H1 (cell line): ENCODE data around the gene CCNG2. TPM values are rescaled to one million over a fixed set of nuclear protein-coding genes. Genes with fewer than 3 reads are reported as not detected.

Experiments used
- CTCF ChIA-PET: fragments of 300-600 bp; sonication (Branson Sonifier 250); formaldehyde crosslinking; loops from one replicate; lab custom pipeline; 2021; ENCODE audit not compliant: partially characterized antibody; lab: Charles Lee
- POLR2A ChIA-PET: fragments of 300-600 bp; sonication (Branson Sonifier 250); formaldehyde crosslinking; loops from one replicate; lab custom pipeline; 2021; ENCODE audit warnings: inconsistent platforms; ENCODE audit not compliant: partially characterized antibody; lab: Charles Lee
- DNase-seq, 2 experiments: peaks; one replicate each; pipeline versions ENCODE4 v3.0.0 to v3.0.0-alpha.2; 2010 to 2022; ENCODE audit warnings: low spot score in 2 of 2, low read depth in 1 of 2, mixed read lengths in 1 of 2
- FAIRE-seq: peaks from 2 replicates; lab custom pipeline; 2011; peaks lifted over from hg19 to GRCh38; lab: Jason Lieb, UNC
- H2AFZ ChIP-seq: 2 replicates; pipeline ENCODE4 v1.8.1; 2012; ENCODE audit warnings: low read length, inconsistent platforms
- H2AK5ac ChIP-seq: 2 replicates; pipeline ENCODE4 v1.6.1; 2013; ENCODE audit warnings: low read depth, low read length
- H2BK120ac ChIP-seq: replicated peaks from 2 replicates; pipeline ENCODE3; 2013; ENCODE audit warnings: low read depth, low read length, inconsistent platforms
- H2BK12ac ChIP-seq: 2 replicates; pipeline ENCODE4 v1.6.1; 2013; ENCODE audit warnings: low read depth, low read length
- H2BK15ac ChIP-seq: 2 replicates; pipeline ENCODE4 v1.6.1; 2013; ENCODE audit warnings: low read length
- H2BK20ac ChIP-seq: 2 replicates; pipeline ENCODE4 v1.6.1; 2013; ENCODE audit warnings: low read length
- H2BK5ac ChIP-seq: 2 replicates; pipeline ENCODE4 v1.6.1; 2013; ENCODE audit warnings: low read depth, low read length
- H3K14ac ChIP-seq: 2 replicates; pipeline ENCODE4 v1.6.1; 2013; ENCODE audit warnings: inconsistent platforms; ENCODE audit not compliant: insufficient read length
- H3K18ac ChIP-seq: 2 replicates; pipeline ENCODE4 v1.6.1; 2013; ENCODE audit warnings: low read length; ENCODE audit errors: extremely low read depth
- H3K23ac ChIP-seq: 2 replicates; pipeline ENCODE4 v1.6.1; 2013; ENCODE audit warnings: inconsistent platforms; ENCODE audit not compliant: insufficient read length
- H3K23me2 ChIP-seq: 2 replicates; pipeline ENCODE4 v1.6.1; 2013; ENCODE audit warnings: low read depth, low read length
- H3K27ac ChIP-seq: 2 replicates; pipeline ENCODE4 v1.6.1; 2011; ENCODE audit warnings: low read depth, low read length, inconsistent platforms
- H3K27me3 ChIP-seq, 4 experiments: replicated peaks in 1 of 4; 1 replicate in 1 of 4; 2 replicates in 3 of 4; pipeline versions ENCODE4 v1.6.1 to v1.8.1; 2011 to 2013; ENCODE audit warnings: low read length in 3 of 4, mild to moderate bottlenecking in 3 of 4, inconsistent platforms in 2 of 4, mixed read lengths in 2 of 4, moderate library complexity in 1 of 4; ENCODE audit not compliant: control insufficient read depth in 3 of 4, insufficient read depth in 3 of 4; ENCODE audit errors: extremely low read depth in 1 of 4
- H3K36me3 ChIP-seq, 4 experiments: 2 replicates each; pipeline versions ENCODE4 v1.6.1 to v1.8.1; 2011 to 2013; ENCODE audit warnings: mild to moderate bottlenecking in 4 of 4, low read length in 3 of 4, moderate library complexity in 2 of 4, control low read depth in 1 of 4, inconsistent platforms in 1 of 4; ENCODE audit not compliant: insufficient read depth in 4 of 4, control insufficient read depth in 2 of 4
- H3K4ac ChIP-seq: replicated peaks from 2 replicates; pipeline ENCODE3; 2013; ENCODE audit warnings: low read length, low read depth, mixed read lengths, inconsistent platforms; ENCODE audit not compliant: insufficient read length
- H3K4me1 ChIP-seq, 4 experiments: replicated peaks in 1 of 4; 1 replicate in 1 of 4; 2 replicates in 3 of 4; pipeline versions ENCODE4 v1.6.1 to v1.8.1; 2011 to 2013; ENCODE audit warnings: low read length in 3 of 4, inconsistent platforms in 2 of 4, mixed read lengths in 1 of 4; ENCODE audit not compliant: insufficient read depth in 4 of 4, control insufficient read depth in 3 of 4
- H3K4me2 ChIP-seq, 2 experiments: 2 replicates each; pipeline versions ENCODE4 v1.6.1 to v1.8.1; 2011 to 2013; ENCODE audit warnings: low read depth in 2 of 2, low read length in 2 of 2, control low read depth in 1 of 2, inconsistent platforms in 1 of 2, mild to moderate bottlenecking in 1 of 2; ENCODE audit not compliant: insufficient read depth in 1 of 2
- H3K4me3 ChIP-seq, 4 experiments: fragments of 200-600, 300-600 bp in 1 of 4; sonication (generic), shearing (Covaris generic), sonication (Bioruptor Twin) in 1 of 4; 2 replicates each; pipeline versions ENCODE4 v1.5.1 to v1.8.1; 2011 to 2016; ENCODE audit warnings: low read length in 4 of 4, low read depth in 3 of 4, control low read depth in 2 of 4, inconsistent platforms in 2 of 4, mild to moderate bottlenecking in 2 of 4, mixed read lengths in 1 of 4, moderate library complexity in 1 of 4; ENCODE audit not compliant: insufficient read depth in 2 of 4; ENCODE audit errors: extremely low read depth in 1 of 4
- H3K56ac ChIP-seq: replicated peaks from 2 replicates; pipeline ENCODE3; 2013; ENCODE audit warnings: low read depth, mild to moderate bottlenecking, mixed read lengths, low read length, inconsistent platforms; ENCODE audit not compliant: insufficient read length
- H3K79me1 ChIP-seq: 2 replicates; pipeline ENCODE4 v1.6.1; 2013; ENCODE audit warnings: low read depth, low read length, control low read depth
- H3K79me2 ChIP-seq, 2 experiments: 2 replicates each; pipeline versions ENCODE4 v1.6.1 to v1.8.1; 2012 to 2013; ENCODE audit warnings: low read length in 2 of 2, mild to moderate bottlenecking in 2 of 2, inconsistent platforms in 1 of 2; ENCODE audit not compliant: insufficient read depth in 2 of 2, control insufficient read depth in 1 of 2
- H3K9ac ChIP-seq, 4 experiments: replicated peaks in 1 of 4; 1 replicate in 1 of 4; 2 replicates in 3 of 4; pipeline versions ENCODE4 v1.6.1 to v1.8.1; 2011 to 2013; ENCODE audit warnings: low read depth in 3 of 4, low read length in 3 of 4, control low read depth in 2 of 4, mild to moderate bottlenecking in 2 of 4, moderate library complexity in 2 of 4, inconsistent platforms in 1 of 4; ENCODE audit errors: extremely low read depth in 1 of 4
- H3K9me3 ChIP-seq, 2 experiments: 2 replicates each; pipeline versions ENCODE4 v1.6.1 to v1.8.1; 2012 to 2013; ENCODE audit warnings: mild to moderate bottlenecking in 2 of 2, moderate library complexity in 2 of 2, control low read depth in 1 of 2, inconsistent platforms in 1 of 2, low read depth in 1 of 2, low read length in 1 of 2, mixed read lengths in 1 of 2; ENCODE audit not compliant: insufficient read depth in 2 of 2
- H4K20me1 ChIP-seq, 2 experiments: replicated peaks in 1 of 2; 2 replicates each; pipeline versions ENCODE3 to v1.8.1; 2011 to 2013; ENCODE audit warnings: inconsistent platforms in 2 of 2, low read length in 2 of 2, mild to moderate bottlenecking in 1 of 2; ENCODE audit not compliant: insufficient read depth in 2 of 2, control insufficient read depth in 1 of 2
- H4K5ac ChIP-seq: 2 replicates; pipeline ENCODE4 v1.6.1; 2013; ENCODE audit warnings: low read length, low read depth, mixed read lengths, inconsistent platforms; ENCODE audit not compliant: insufficient read length
- H4K8ac ChIP-seq: 2 replicates; pipeline ENCODE4 v1.8.0; 2013; ENCODE audit warnings: mild to moderate bottlenecking, moderate library complexity, low read length, inconsistent platforms; ENCODE audit not compliant: insufficient read depth; ENCODE audit errors: extremely low read depth
- H4K91ac ChIP-seq: replicated peaks from 2 replicates; pipeline ENCODE3; 2013; ENCODE audit warnings: low read length, mixed read lengths, inconsistent platforms; ENCODE audit not compliant: insufficient read length
- EP300 ChIP-seq, 2 experiments: IDR thresholded peaks; 1 replicate in 1 of 2; 2 replicates in 1 of 2; pipeline ENCODE4 v1.6.1; 2011 to 2012; ENCODE audit warnings: low read depth in 2 of 2, low read length in 2 of 2, mild to moderate bottlenecking in 2 of 2, borderline replicate concordance in 1 of 2, inconsistent platforms in 1 of 2, moderate library complexity in 1 of 2
- WGBS, 2 experiments: shearing (Covaris generic) in 1 of 2; methylation state at CpG; one replicate each; pipeline versions ENCODE4 v1.1.6 to v1.1.7; 2013 to 2015; ENCODE audit warnings: low lambda C conversion rate in 2 of 2, mixed read lengths in 2 of 2, inconsistent platforms in 1 of 2, low coverage in 1 of 2, missing lambda C conversion rate in 1 of 2; ENCODE audit not compliant: insufficient replicate concordance in 2 of 2, insufficient coverage in 1 of 2, insufficient read length in 1 of 2; ENCODE audit errors: extremely low coverage in 1 of 2, missing lambda C conversion rate in 1 of 2; 5-methylcytosine and 5-hydroxymethylcytosine counted together
- polyA plus RNA-seq, 7 experiments: library from polyadenylated mRNA; depleted of rRNA in 3 of 7; stranded (reverse) in 5 of 7; unstranded in 2 of 7; fragments of >200 nt in 5 of 7; fragments of 200-250 nt in 2 of 7; gene quantifications; 1 replicate in 5 of 7; 2 replicates in 1 of 7; 4 replicates in 1 of 7; pipeline versions ENCODE4 v1.2.1 to v1.2.3, GENCODE V29; 2011 to 2013; ENCODE audit warnings: missing spikeins in 2 of 7, mixed read lengths in 2 of 7
- total RNA-seq: library from RNA; stranded (reverse); fragmentation: NEBNext Ultra II Directional; extraction: Animal tissue kit (Norgen Biotek cat#: 25700); gene quantifications from 2 replicates; pipeline ENCODE4 v1.2.1, GENCODE V29; 2021

Gene CCNG2
- total and polyA plus RNA-seq, 2 of the 8 experiments (the other 6 are each of a cell fraction or from before 2014, with no cell fraction given), result 3.5 to 13.9 TPM

GRCh38 chr4:77154761-77155499 lies 2.1 kb upstream of the CCNG2 start:
- H2AK5ac ChIP-seq, result no peak overlapping the region
- no peak overlapping the region for H2BK5ac ChIP-seq
- peaks cover 0 to 11% of the 10 kb centered on the region in 2 experiments; a peak in 2 of 4 replicates for H3K79me2 ChIP-seq
- H3K36me3 ChIP-seq, result peaks cover 0 to 9% (median 1%) of the 10 kb centered on the region in 4 experiments; a peak in 3 of 8 replicates
- peak overlapping the region in 1 of 2 experiments; percentile 81; a peak in 2 of 4 replicates for H3K4me2 ChIP-seq
- no peak overlapping the region for H2BK15ac ChIP-seq
- H4K5ac ChIP-seq, result no peak overlapping the region
- H3K79me1 ChIP-seq, result no peaks in the 10 kb centered on the region
- no peak overlapping the region for H3K14ac ChIP-seq
- H3K56ac ChIP-seq, result no peak overlapping the region
- no peak overlapping the region for H2BK12ac ChIP-seq
- H3K9ac ChIP-seq, result no peak overlapping the region
- no peak overlapping the region for H4K8ac ChIP-seq
- peaks cover 3% of the 10 kb centered on the region; the same call in 1 of the 2 replicates for H3K23me2 ChIP-seq
- no peak overlapping the region for H3K18ac ChIP-seq
- H3K23ac ChIP-seq, result no peak overlapping the region
- H3K27me3 ChIP-seq, result no peaks in the 10 kb centered on the region
- H2BK120ac ChIP-seq, result no peak overlapping the region
- H4K20me1 ChIP-seq, result peaks cover 0 to 4% of the 10 kb centered on the region in 2 experiments
- ChIA-PET CTCF (interaction anchor here (0.7 to 2.3 kb wide), 9 partner anchors 19 to 154 kb away, joined by 3 to 12 read pairs (median 3); no protein-coding TSS in a partner anchor), POLR2A (interaction anchor here (0.8 to 5.8 kb wide), 10 partner anchors 12 to 205 kb away, joined by 3 to 39 read pairs (median 4); partner anchors contain the start of genes CCNI and SEPTIN11)
- H4K91ac ChIP-seq, result no peak overlapping the region
- TF ChIP-seq EP300 (IDR thresholded peaks at IDR 0.05; ENCODE audit: borderline replicate concordance in 1 of 2, low read depth in 2 of 2, low read length in 2 of 2), result no peak
- no peak overlapping the region for H2AFZ ChIP-seq
- WGBS, 2 experiments, result 81 to 100% methylated on average over 1 to 4 of the region's 4 CpGs
- H2BK20ac ChIP-seq, result no peak overlapping the region
- H3K4me1 ChIP-seq, result peaks cover 0 to 6% (median 2%) of the 10 kb centered on the region in 4 experiments; a peak in 4 of 7 replicates
- peak overlapping the region in 1 of 4 experiments; percentile 76; a peak in 1 of 8 replicates for H3K4me3 ChIP-seq
- no peaks in the 10 kb centered on the region for H3K9me3 ChIP-seq
- DNase-seq (no peak), FAIRE-seq (no peak)
- no peak overlapping the region for H3K4ac ChIP-seq
- H3K27ac ChIP-seq, result no peak overlapping the region
